Keratinocyte (primary cell): ENCODE measurements around the gene ROR2.

Experiments
- CTCF ChIP-seq, 3 experiments: IDR thresholded peaks in 1 of 3; conservative IDR thresholded peaks in 1 of 3; optimal IDR thresholded peaks in 1 of 3; 2 replicates in 2 of 3; 3 replicates in 1 of 3; pipeline versions ENCODE3 to v1.5.1; 2011; ENCODE audit warnings: low read length in 3 of 3, mild to moderate bottlenecking in 3 of 3, moderate library complexity in 2 of 3, control low read depth in 1 of 3, inconsistent platforms in 1 of 3; ENCODE audit not compliant: insufficient read depth in 2 of 3; ENCODE audit errors: extremely low read depth in 1 of 3
- EZH2 ChIP-seq: IDR thresholded peaks from one replicate; pipeline ENCODE4 v1.6.1; 2012; ENCODE audit warnings: inconsistent platforms, mild to moderate bottlenecking, low read length, moderate library complexity

GRCh38 chr9:91580136-91580535 is 369.9 kb downstream of the ROR2 start:
- TF ChIP-seq CTCF (optimal IDR thresholded peaks at IDR 0.05 in 1 of 3, IDR thresholded peaks at IDR 0.05 in 1 of 3, conservative IDR thresholded peaks at IDR 0.05 in 1 of 3; ENCODE audit: extremely low read depth in 1 of 3, insufficient read depth in 2 of 3, low read length in 3 of 3) (no peak), EZH2 (no peak)
